Spleen (tissue), 11 donors: ENCODE measurements around the gene LRRN4CL. TPM values are rescaled to one million over a fixed set of nuclear protein-coding genes. Genes with fewer than 3 reads are reported as not detected.
"Not testable (repeated sequence)": the region's sequence is repeated elsewhere in the genome, so short reads cannot be mapped to it uniquely, and the experiment has no call there.

Experiments used
- DNase-seq: peaks from one replicate; pipeline ENCODE4 v3.0.0-alpha.2; 2020
- H3K27ac ChIP-seq, 8 donors: fragments of 200-600 bp; sonication (generic) in 7 of 8; 1 replicate in 4 of 8; 2 replicates in 4 of 8; pipeline versions ENCODE4 v1.5.0 to v1.8.0; 2016 to 2021; ENCODE audit warnings: inconsistent platforms in 4 of 8, mild to moderate bottlenecking in 4 of 8, moderate library complexity in 1 of 8
- H3K27me3 ChIP-seq, 7 donors: fragments of 200-600 bp; sonication (generic) in 6 of 7; replicated peaks in 1 of 7; 1 replicate in 4 of 7; 2 replicates in 3 of 7; pipeline versions ENCODE4 v1.5.0 to v1.8.0; 2016 to 2021; ENCODE audit warnings: inconsistent platforms in 3 of 7, mild to moderate bottlenecking in 1 of 7
- H3K36me3 ChIP-seq, 6 donors: fragments of 200-600 bp; sonication (generic) in 5 of 6; 1 replicate in 4 of 6; 2 replicates in 2 of 6; pipeline versions ENCODE4 v1.5.0 to v1.8.0; 2016 to 2021; ENCODE audit warnings: inconsistent platforms in 2 of 6
- H3K4me1 ChIP-seq, 6 donors: fragments of 200-600 bp; sonication (generic) in 5 of 6; 1 replicate in 3 of 6; 2 replicates in 3 of 6; pipeline versions ENCODE4 v1.5.0 to v1.8.0; 2016 to 2021; ENCODE audit warnings: inconsistent platforms in 3 of 6
- H3K4me3 ChIP-seq, 8 donors: fragments of 200-600 bp; sonication (generic) in 7 of 8; 1 replicate in 4 of 8; 2 replicates in 4 of 8; pipeline versions ENCODE4 v1.5.0 to v1.8.0; 2016 to 2021; ENCODE audit warnings: inconsistent platforms in 4 of 8, mild to moderate bottlenecking in 4 of 8, moderate library complexity in 2 of 8
- H3K9me3 ChIP-seq, 8 donors: fragments of 200-600 bp; sonication (generic) in 7 of 8; 1 replicate in 4 of 8; 2 replicates in 4 of 8; pipeline versions ENCODE4 v1.5.0 to v1.8.0; 2016 to 2021; ENCODE audit warnings: inconsistent platforms in 4 of 8
- CTCF ChIP-seq, 11 experiments: fragments of 200-600 bp in 7 of 11; fragments of 450-650 bp in 4 of 11; sonication (generic) in 4 of 11; IDR thresholded peaks in 8 of 11; conservative IDR thresholded peaks in 3 of 11; 1 replicate in 7 of 11; 2 replicates in 4 of 11; pipeline versions ENCODE4 v1.4.0 to v1.8.0; 2016 to 2021; ENCODE audit warnings: antibody characterized with exemption in 11 of 11, inconsistent platforms in 4 of 11, mild to moderate bottlenecking in 1 of 11
- POLR2A ChIP-seq, 3 donors: fragments of 450-650 bp; IDR thresholded peaks; one replicate each; pipeline ENCODE4 v1.5.1; 2017; ENCODE audit warnings: antibody characterized with exemption in 3 of 3, mild to moderate bottlenecking in 1 of 3
- POLR2AphosphoS5 ChIP-seq, 3 donors: sonication (generic); formaldehyde crosslinking; IDR thresholded peaks; one replicate each; pipeline ENCODE4 v1.5.1; 2017; ENCODE audit warnings: antibody characterized with exemption in 3 of 3
- WGBS, 5 donors: extraction: QIAGEN DNeasy Blood & Tissue Kit in 3 of 5; methylation state at CpG; one replicate each; pipeline versions ENCODE4 v1.1.5 to v1.1.7; 2013 to 2018; 5-methylcytosine and 5-hydroxymethylcytosine counted together
- intact Hi-C: fragments of 100-400 bp; cut with DNase I; formaldehyde crosslinking; loops from one replicate; pipeline ENCODE4 v1.15.0; 2023; ENCODE audit warnings: low total_unique reads
- polyA plus RNA-seq, 3 donors: library from polyadenylated mRNA; stranded (reverse); fragments of 200-250 nt; gene quantifications; one replicate each; pipeline ENCODE4 v1.2.1, GENCODE V29; 2013
- total RNA-seq, 7 donors: library from RNA; depleted of rRNA in 3 of 7; stranded (reverse); fragments of >200 nt in 3 of 7; fragmentation: NEBNext Ultra II Directional in 4 of 7; extraction: Animal tissue kit (Norgen Biotek cat#: 25700) in 4 of 7; gene quantifications; one replicate each; pipeline versions ENCODE4 v1.1.0 to v1.2.1, GENCODE V29; 2016 to 2021
- donor health status: healthy with polysubstance abuse.
- donor health status: DM: no; HTN: no; CAD: no; lungs with moderate emphysema.
- donor health status: DM: no; HTN: no; CAD: no.
- donor health status: Bipolar disorder and iron deficiency.
- donor health status: healthy.
- donor health status: DM: no; HTN: no; CAD: no.
- donor health status: DM: yes; HTN: yes; CAD: no.

The LRRN4CL gene
- total and polyA plus RNA-seq, 10 donors = 0.04 to 0.48 (median 0.17) TPM; not detected in 7

GRCh38 chr11:62707277-62707861 lies 18.0 kb upstream of the LRRN4CL start, which contains the start of the genes BSCL2 and GNG3:
Gene BSCL2, minus strand, starts transcription at chr11:62707424. Its CDS starts 229 bp downstream, at chr11:62707195.
Gene GNG3, plus strand, starts transcription at chr11:62707676. Its CDS starts 620 bp downstream, at chr11:62708296.
- intact Hi-C loops = no loop called here
- H3K27me3 ChIP-seq = no peaks in the 10 kb centered on the region
- H3K27ac ChIP-seq = peak within 1 kb of the TSS; percentile 93 to 99 (median 97)
- peaks cover 0 to 27% (median 18%) of the 10 kb centered on the region in 6 donors for H3K36me3 ChIP-seq
- H3K4me3 ChIP-seq = peak within 1 kb of the TSS; percentile 67 to 94 (median 84)
- WGBS, 5 donors = 82 to 97% (median 86%) methylated on average over 8 to 10 of the region's 10 CpGs
- peak; percentile 84 for DNase-seq
- TF ChIP-seq POLR2A (IDR thresholded peaks at IDR 0.05) = no peak
- TF ChIP-seq POLR2AphosphoS5 (IDR thresholded peaks at IDR 0.05) = peak in 1 of 3 donors; percentile 61
- peaks cover 34 to 84% (median 53%) of the 10 kb centered on the region in 6 donors for H3K4me1 ChIP-seq
- H3K9me3 ChIP-seq = no peaks in the 10 kb centered on the region

GRCh38 chr11:62706850-62707247 lies 17.5 kb upstream of the LRRN4CL start:
- intact Hi-C loops = no loop called here
- Histone ChIP-seq H3K27me3 (no peaks in the 10 kb centered on the region), H3K36me3 (peaks cover 0 to 27% (median 12%) of the 10 kb centered on the region in 6 donors), H3K4me1 (peaks cover 34 to 79% (median 51%) of the 10 kb centered on the region in 6 donors), H3K27ac (peak overlapping the region; percentile 48 to 86 (median 78)), H3K4me3 (peak overlapping the region in 7 of 8 donors; percentile 67 to 94 (median 81)), H3K9me3 (no peaks in the 10 kb centered on the region)
- 77 to 88% (median 86%) methylated on average over 8 of the region's 8 CpGs for WGBS, 5 donors
- DNase-seq = no peak
- TF ChIP-seq POLR2AphosphoS5 (IDR thresholded peaks at IDR 0.05) = no peak

- H3K27ac ChIP-seq = peak overlapping the region; percentile 48 to 86 (median 78)
- H3K27me3 ChIP-seq = no peaks in the 10 kb centered on the region
- H3K36me3 ChIP-seq = peaks cover 0 to 27% (median 8%) of the 10 kb centered on the region in 6 donors
- H3K9me3 ChIP-seq = no peaks in the 10 kb centered on the region
- peak; percentile 99 for DNase-seq
- TF ChIP-seq POLR2A (IDR thresholded peaks at IDR 0.05) = peak in 1 of 3 donors; percentile 20
- TF ChIP-seq CTCF (IDR thresholded peaks at IDR 0.05 in 8 of 11, conservative IDR thresholded peaks at IDR 0.05 in 3 of 11) = peak in 3 of 11 experiments; percentile 13 to 33 (median 14)
- peak; percentile 83 to 92 (median 88) for TF ChIP-seq POLR2AphosphoS5 (IDR thresholded peaks at IDR 0.05)
- H3K4me3 ChIP-seq = peak overlapping the region; percentile 67 to 94 (median 84)
- intact Hi-C loops = no loop called here
- peaks cover 34 to 79% (median 51%) of the 10 kb centered on the region in 6 donors for H3K4me1 ChIP-seq
- 7 to 13% (median 8%) methylated on average over 25 to 73 of the region's 73 CpGs for WGBS, 5 donors
Observed at GRCh38 chr11:62705880-62706849, 16.8 kb upstream of the LRRN4CL start.

GRCh38 chr11:62705413-62705812 lies 16.1 kb upstream of the LRRN4CL start:
- Histone ChIP-seq H3K4me1 (peaks cover 31 to 72% (median 48%) of the 10 kb centered on the region in 6 donors), H3K27me3 (no peaks in the 10 kb centered on the region), H3K36me3 (peaks cover 0 to 27% (median 4%) of the 10 kb centered on the region in 6 donors), H3K9me3 (no peaks in the 10 kb centered on the region), H3K4me3 (peak overlapping the region; percentile 67 to 94 (median 84)), H3K27ac (peak overlapping the region; percentile 48 to 86 (median 78))
- peak; percentile 85 for DNase-seq
- 64 to 73% (median 67%) methylated on average over 6 to 7 of the region's 7 CpGs for WGBS, 5 donors
- TF ChIP-seq POLR2A (IDR thresholded peaks at IDR 0.05) = no peak
- intact Hi-C loops = no loop called here

GRCh38 chr11:62703921-62704320 lies 14.6 kb upstream of the LRRN4CL start:
- WGBS, 5 donors = 66 to 87% (median 81%) methylated on average over 4 of the region's 4 CpGs
- H3K9me3 ChIP-seq, H3K27me3 ChIP-seq, DNase-seq, intact Hi-C loops, H3K4me3 ChIP-seq: not testable (repeated sequence)
- H3K4me1 ChIP-seq = peaks cover 26 to 62% (median 37%) of the 10 kb centered on the region in 6 donors
- peak overlapping the region in 1 of 8 donors; percentile 1 for H3K27ac ChIP-seq
- peaks cover 0 to 25% (median 3%) of the 10 kb centered on the region in 6 donors for H3K36me3 ChIP-seq
